GM19395 (cell line): ENCODE data around the gene SLC12A1.

ENCODE experiments used
- ATAC-seq: cut with Tn5 transposase; IDR thresholded peaks from one replicate; pipeline ENCODE4 v1.9.1; 2021; ENCODE audit warnings: mild to moderate bottlenecking, moderate library complexity; ENCODE audit not compliant: unreplicated experiment

The SLC12A1 gene

DNA sequence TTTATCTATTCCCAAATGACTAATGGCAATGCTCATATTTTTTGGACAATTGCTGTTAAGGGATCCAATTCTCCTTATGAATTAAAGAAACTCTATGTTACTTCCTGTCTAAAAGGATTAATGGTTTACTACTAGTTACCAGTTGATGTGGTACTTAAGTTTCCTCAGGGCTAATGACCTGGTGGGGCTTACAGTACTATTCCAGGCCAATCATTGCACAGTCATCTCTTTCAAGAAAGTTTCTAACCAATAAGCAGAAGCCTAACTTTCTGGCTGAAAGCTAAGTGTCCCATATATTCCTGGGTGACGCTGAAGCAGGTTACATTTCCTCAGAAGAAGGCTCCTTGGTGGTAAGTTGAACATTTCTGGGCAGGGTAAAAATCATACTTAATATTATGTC lies at the start of gene SLC12A1:
Gene SLC12A1, plus strand, starts transcription at position 322 of the 400 bp plus-strand sequence. CDS start 1,418 bp downstream, outside the sequence.
- no peak for ATAC-seq

- no peak for ATAC-seq
Observed at GRCh38 chr15:48168616-48169015, 37.5 kb upstream of the SLC12A1 start.

GRCh38 chr15:48170981-48171380 lies 35.1 kb upstream of the SLC12A1 start:
- no peak for ATAC-seq

GRCh38 chr15:48175126-48175525 lies 31.0 kb upstream of the SLC12A1 start:
- no peak for ATAC-seq

- ATAC-seq, result no peak
Observed at GRCh38 chr15:48176112-48176511, 30.0 kb upstream of the SLC12A1 start.

- no peak for ATAC-seq
Observed at GRCh38 chr15:48176957-48177356, 29.1 kb upstream of the SLC12A1 start.

DNA sequence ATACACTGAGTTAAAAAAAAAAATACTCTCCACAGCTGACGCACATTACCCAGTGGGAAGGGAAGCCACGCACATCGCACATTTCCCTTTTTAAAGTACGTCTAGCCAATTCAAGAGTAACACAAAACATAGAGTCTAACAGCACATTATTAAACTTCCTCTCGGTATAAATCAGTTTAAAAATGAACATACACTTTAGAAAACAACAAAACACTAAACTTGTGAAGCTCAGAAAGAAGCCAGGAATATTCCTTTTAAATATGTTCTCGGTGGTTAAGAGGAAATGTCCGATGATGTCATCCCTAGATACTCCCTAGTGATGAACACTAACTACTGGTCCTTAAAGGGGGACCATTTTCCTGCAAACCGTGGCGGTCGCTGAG lies 28.7 kb upstream of the SLC12A1 start:
- peak; percentile 73 for ATAC-seq

- ATAC-seq, result peak; percentile 78
Observed at GRCh38 chr15:48177766-48178647, 28.1 kb upstream of the SLC12A1 start, which contains the start of gene MYEF2. TSS of gene MYEF2 (minus strand) at chr15:48178295. CDS start at chr15:48178237, 58 bp downstream.

DNA sequence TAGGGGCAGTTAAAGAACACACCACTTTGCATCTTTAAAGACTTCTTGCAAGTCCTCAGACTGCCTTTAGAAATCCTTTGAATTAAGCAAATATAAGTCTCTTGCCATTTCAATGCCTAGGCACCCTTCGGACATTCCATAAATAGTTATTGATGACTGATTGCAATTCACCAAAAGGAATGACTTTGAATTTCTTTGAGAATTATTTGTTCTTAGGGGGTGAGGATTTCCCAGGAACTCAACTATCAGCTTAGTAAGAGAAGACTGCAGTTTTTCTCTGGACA lies 27.5 kb upstream of the SLC12A1 start:
- ATAC-seq, result no peak

DNA sequence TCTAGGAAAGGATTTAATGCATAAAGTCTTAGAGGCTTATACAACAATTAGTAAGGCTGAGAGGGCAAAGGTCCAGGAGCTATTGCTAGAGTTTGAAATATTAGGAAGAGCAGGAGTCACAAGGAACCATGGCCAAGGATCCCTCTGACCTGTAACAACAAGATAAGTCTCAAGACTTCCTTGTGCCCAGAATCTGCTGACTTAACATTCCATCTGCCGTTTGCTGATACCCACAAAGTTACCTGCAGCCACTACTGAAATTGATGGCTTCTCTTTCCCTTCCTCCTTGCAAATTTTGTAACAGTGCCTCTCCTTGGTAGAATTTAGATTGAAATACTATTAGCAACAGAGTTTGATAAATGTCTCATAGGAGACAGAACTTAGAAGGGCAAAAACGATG lies 23.4 kb upstream of the SLC12A1 start:
- ATAC-seq, result no peak

DNA sequence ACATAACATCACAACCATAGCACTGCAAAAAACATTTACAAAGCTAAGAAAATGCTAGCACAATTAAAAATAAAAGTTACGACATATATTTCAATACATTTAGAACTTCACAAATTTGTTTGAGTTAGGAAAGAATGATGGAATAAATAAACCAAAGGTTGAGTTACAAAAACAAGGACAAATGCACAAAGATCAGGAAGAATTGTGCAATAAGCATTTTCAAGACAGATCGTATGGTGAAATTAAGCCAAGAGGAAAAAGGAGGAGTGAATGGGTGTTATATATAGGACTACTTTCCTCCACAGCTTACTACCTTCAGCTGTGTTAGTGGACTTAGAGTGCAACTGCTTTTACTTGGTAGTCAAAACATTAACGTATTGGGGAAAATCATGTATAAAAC lies 20.6 kb upstream of the SLC12A1 start:
- ATAC-seq, result no peak

DNA sequence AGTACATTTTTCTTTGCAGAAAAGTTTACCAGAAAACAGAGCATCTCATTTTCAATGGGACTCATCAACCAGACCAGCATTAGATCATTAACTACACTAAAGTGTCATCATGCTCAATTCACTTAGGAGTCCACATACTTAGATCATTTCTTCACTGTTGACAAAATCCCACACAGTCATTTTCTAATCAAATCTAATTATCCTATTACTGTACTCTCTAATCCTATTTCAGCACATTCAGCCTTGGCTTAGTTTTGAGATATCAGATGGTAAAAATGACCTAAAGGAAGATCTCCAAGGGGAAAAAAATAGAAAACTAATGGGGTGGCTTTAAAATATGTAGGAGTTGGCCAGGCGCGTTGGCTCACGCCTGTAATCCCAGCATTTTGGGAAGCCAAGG lies 19.8 kb upstream of the SLC12A1 start:
- ATAC-seq, result no peak

GRCh38 chr15:48190932-48191573 lies 15.0 kb upstream of the SLC12A1 start:
- peak; percentile 53 for ATAC-seq

GRCh38 chr15:48191574-48192225 lies 14.4 kb upstream of the SLC12A1 start, which contains the start of gene CTXN2:
TSS of gene CTXN2 (plus strand) at chr15:48191665. CDS start at chr15:48201301, 9,636 bp downstream.
- ATAC-seq, result no peak

GRCh38 chr15:48202068-48202467 lies 4.0 kb upstream of the SLC12A1 start:
- ATAC-seq, result no peak

- ATAC-seq, result no peak
Observed at GRCh38 chr15:48221261-48221660, 15.2 kb downstream of the SLC12A1 start.

DNA sequence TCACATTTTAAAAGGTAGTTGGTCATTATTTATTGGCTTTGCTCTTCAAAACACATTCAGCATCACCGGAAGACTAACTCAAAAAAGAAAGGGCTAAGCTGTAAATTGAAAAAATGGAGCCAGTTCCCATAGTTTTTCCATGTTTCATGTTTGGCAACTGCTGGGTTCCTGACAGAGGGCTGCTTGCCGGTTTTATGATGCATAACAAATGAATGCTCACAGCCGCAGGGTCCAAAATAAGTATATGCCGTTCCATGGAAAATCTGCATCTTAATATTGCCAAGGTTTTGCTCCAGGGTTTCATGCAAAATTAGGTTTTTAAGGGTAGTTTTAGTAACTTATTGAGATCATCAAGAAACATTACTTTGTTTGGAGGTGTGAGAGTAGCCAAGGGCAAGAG lies 15.8 kb downstream of the SLC12A1 start:
- ATAC-seq, result no peak

- no peak for ATAC-seq
Observed at GRCh38 chr15:48222627-48223026, 16.5 kb downstream of the SLC12A1 start.

GRCh38 chr15:48225771-48226170 lies 19.7 kb downstream of the SLC12A1 start:
- no peak for ATAC-seq

DNA sequence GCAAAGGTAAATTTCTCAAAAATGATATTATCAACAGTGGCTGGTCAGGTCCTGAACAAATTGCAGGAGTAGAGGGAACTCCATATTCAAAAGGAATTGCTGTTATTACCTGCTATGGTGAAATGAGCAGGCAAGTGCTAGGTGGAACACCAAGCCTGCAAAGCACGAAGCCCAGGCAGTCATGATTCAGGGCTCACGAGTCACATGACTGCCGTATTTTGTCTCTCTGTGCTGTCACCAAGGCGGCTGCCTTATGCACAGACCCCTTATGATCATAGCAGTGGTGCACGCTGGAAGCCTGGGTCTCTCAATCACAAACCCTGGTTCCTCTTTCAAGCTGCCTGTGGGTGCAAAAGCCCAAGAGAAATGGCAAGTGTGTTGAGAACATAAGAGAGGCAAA lies 24.4 kb downstream of the SLC12A1 start:
- ATAC-seq, result no peak

GRCh38 chr15:48233246-48233645 lies 27.1 kb downstream of the SLC12A1 start:
- ATAC-seq, result no peak

DNA sequence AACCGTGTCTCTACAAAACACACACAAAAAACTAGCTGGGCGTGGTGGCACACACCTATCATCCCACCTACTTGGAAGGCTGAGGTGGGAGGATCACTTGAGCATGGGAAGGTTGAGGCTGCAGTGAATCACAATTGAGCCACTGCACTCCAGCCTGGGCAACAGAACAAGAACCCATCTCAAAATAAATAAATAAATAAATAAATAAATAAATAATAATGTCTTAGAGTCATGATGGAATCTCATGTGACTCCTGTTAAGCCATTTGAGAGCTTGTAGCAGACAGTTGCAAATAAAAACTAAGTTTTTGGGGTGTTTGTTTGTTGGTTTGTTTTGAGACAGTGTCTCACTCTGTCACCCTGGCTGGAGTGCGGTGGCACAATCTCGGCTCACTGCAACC lies 33.2 kb downstream of the SLC12A1 start:
- ATAC-seq, result no peak
